ENCODE measurements around the gene SSX2IP. TPM values are rescaled to one million over a fixed set of nuclear protein-coding genes. Genes with fewer than 3 reads are reported as not detected.

The SSX2IP gene
- polyA plus RNA-seq, 3 donors: 0.85 to 2.8 (median 2.2) TPM

- no peaks in the 10 kb centered on the region for H3K79me2 ChIP-seq (ENCODE audit: insufficient read depth, low read length)
- H3K4me1 ChIP-seq (ENCODE audit: control insufficient read depth in 1 of 2, insufficient read depth in 2 of 2, low read length in 2 of 2): no peaks in the 10 kb centered on the region
- no peak overlapping the region for H3K9ac ChIP-seq (ENCODE audit: insufficient read depth, low read length, poor library complexity, severe bottlenecking)
- peaks cover 0 to 3% of the 10 kb centered on the region in 2 donors for H3K9me3 ChIP-seq (replicated peaks in 1 of 2; ENCODE audit: control insufficient read depth in 1 of 2, insufficient read depth in 1 of 2, low read length in 2 of 2)
- peaks cover 0 to 2% (median 1%) of the 10 kb centered on the region in 3 donors for H3K27me3 Mint-ChIP-seq (ENCODE audit: low read depth in 3 of 3)
- DNase-seq: no peak
- no peak overlapping the region for H2AFZ ChIP-seq (ENCODE audit: insufficient read depth, low read depth, low read length, poor library complexity, severe bottlenecking)
- no peak overlapping the region for H3K4me2 ChIP-seq (replicated peaks; ENCODE audit: extremely low read depth, low read length, poor library complexity, severe bottlenecking)
- intact Hi-C loops (cut with micrococcal nuclease): no loop called here
- H3K4me3 Mint-ChIP-seq: no peak overlapping the region
- H3K36me3 ChIP-seq (replicated peaks in 1 of 2; ENCODE audit: control insufficient read depth in 1 of 2, insufficient read depth in 2 of 2, low read length in 2 of 2): no peaks in the 10 kb centered on the region
- H3K27me3 ChIP-seq (ENCODE audit: control insufficient read depth in 2 of 2, insufficient read depth in 2 of 2, low read length in 2 of 2): no peaks in the 10 kb centered on the region
- TF ChIP-seq CTCF (IDR thresholded peaks at IDR 0.05): no peak
- H3K4me1 Mint-ChIP-seq: no peaks in the 10 kb centered on the region
- H3K9me3 Mint-ChIP-seq: peaks cover 1 to 7% (median 6%) of the 10 kb centered on the region in 7 donors
- H3K4me3 ChIP-seq (replicated peaks in 1 of 3; ENCODE audit: low read depth in 2 of 3, low read length in 3 of 3): no peak overlapping the region
- no peak overlapping the region for H3K27ac ChIP-seq (ENCODE audit: low read depth in 1 of 2, low read length in 2 of 2)
- no peak overlapping the region for H3K27ac Mint-ChIP-seq
- H4K20me1 ChIP-seq (ENCODE audit: insufficient read depth, low read length): no peaks in the 10 kb centered on the region
- WGBS (ENCODE audit: insufficient coverage): no CpG with 5 or more reads among the region's 1 CpG
- peaks cover 2 to 11% of the 10 kb centered on the region in 2 donors for H3K36me3 Mint-ChIP-seq
Observed at GRCh38 chr1:84675106-84675505, 15.2 kb downstream of the SSX2IP start.

- H3K36me3 ChIP-seq (replicated peaks in 1 of 2; ENCODE audit: control insufficient read depth in 1 of 2, insufficient read depth in 2 of 2, low read length in 2 of 2): no peaks in the 10 kb centered on the region
- H3K4me3 ChIP-seq (replicated peaks in 1 of 3; ENCODE audit: low read depth in 2 of 3, low read length in 3 of 3): no peak overlapping the region
- H3K9me3 ChIP-seq (replicated peaks in 1 of 2; ENCODE audit: control insufficient read depth in 1 of 2, insufficient read depth in 1 of 2, low read length in 2 of 2): peaks cover 0 to 3% of the 10 kb centered on the region in 2 donors
- H2AFZ ChIP-seq (ENCODE audit: insufficient read depth, low read depth, low read length, poor library complexity, severe bottlenecking): no peak overlapping the region
- H3K27me3 ChIP-seq (ENCODE audit: control insufficient read depth in 2 of 2, insufficient read depth in 2 of 2, low read length in 2 of 2): no peaks in the 10 kb centered on the region
- no peak overlapping the region for H3K9ac ChIP-seq (ENCODE audit: insufficient read depth, low read length, poor library complexity, severe bottlenecking)
- no peak overlapping the region for H3K27ac ChIP-seq (ENCODE audit: low read depth in 1 of 2, low read length in 2 of 2)
- Mint-ChIP-seq H3K36me3 (peaks cover 2 to 10% of the 10 kb centered on the region in 2 donors), H3K4me1 (no peaks in the 10 kb centered on the region), H3K27ac (no peak overlapping the region), H3K27me3 (ENCODE audit: low read depth in 3 of 3) (peaks cover 0 to 2% (median under 1%) of the 10 kb centered on the region in 3 donors), H3K9me3 (peaks cover 1 to 7% (median 6%) of the 10 kb centered on the region in 7 donors), H3K4me3 (no peak overlapping the region)
- H3K79me2 ChIP-seq (ENCODE audit: insufficient read depth, low read length): no peaks in the 10 kb centered on the region
- DNase-seq: no peak
- no peaks in the 10 kb centered on the region for H3K4me1 ChIP-seq (ENCODE audit: control insufficient read depth in 1 of 2, insufficient read depth in 2 of 2, low read length in 2 of 2)
- H4K20me1 ChIP-seq (ENCODE audit: insufficient read depth, low read length): no peaks in the 10 kb centered on the region
- WGBS (ENCODE audit: insufficient coverage): no CpG with 5 or more reads among the region's 3 CpGs
- no peak overlapping the region for H3K4me2 ChIP-seq (replicated peaks; ENCODE audit: extremely low read depth, low read length, poor library complexity, severe bottlenecking)
- TF ChIP-seq CTCF (IDR thresholded peaks at IDR 0.05): no peak
- intact Hi-C loops (cut with micrococcal nuclease): no loop called here
Observed at GRCh38 chr1:84674705-84675104, 15.6 kb downstream of the SSX2IP start.

Data from CD14-positive monocyte (primary cell).